AG09319 (cell line): ENCODE data around the gene GBX2.

Experiments used
- DNase-seq: peaks from one replicate; pipeline ENCODE4 v3.0.0-alpha.2; 2010; ENCODE audit warnings: low read depth; ENCODE audit errors: extremely low read depth
- TF ChIP-seq, protein P1 (sequence below): IDR thresholded peaks from 2 replicates; pipeline ENCODE4 v1.5.1; 2011; ENCODE audit warnings: low read depth, mild to moderate bottlenecking, inconsistent platforms, low read length, moderate library complexity

The GBX2 gene

DNA sequence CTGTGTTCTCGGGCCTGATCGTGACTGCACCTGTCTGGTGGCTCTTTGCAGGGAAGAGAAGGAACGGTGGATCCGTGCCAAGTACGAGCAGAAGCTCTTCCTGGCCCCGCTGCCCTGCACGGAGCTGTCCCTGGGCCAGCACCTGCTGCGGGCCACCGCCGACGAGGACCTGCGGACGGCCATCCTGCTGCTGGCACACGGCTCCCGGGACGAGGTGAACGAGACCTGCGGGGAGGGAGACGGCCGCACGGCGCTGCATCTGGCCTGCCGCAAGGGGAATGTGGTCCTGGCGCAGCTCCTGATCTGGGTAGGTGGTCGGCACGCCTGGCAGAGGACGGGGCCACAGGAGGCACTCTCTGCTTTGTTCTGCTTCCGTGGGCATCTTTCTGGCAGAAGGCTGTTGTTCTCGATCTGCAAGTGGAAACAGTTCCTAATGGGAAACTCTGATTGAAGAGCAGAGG lies 48.0 kb downstream of the GBX2 start:
- no peak for DNase-seq

DNA sequence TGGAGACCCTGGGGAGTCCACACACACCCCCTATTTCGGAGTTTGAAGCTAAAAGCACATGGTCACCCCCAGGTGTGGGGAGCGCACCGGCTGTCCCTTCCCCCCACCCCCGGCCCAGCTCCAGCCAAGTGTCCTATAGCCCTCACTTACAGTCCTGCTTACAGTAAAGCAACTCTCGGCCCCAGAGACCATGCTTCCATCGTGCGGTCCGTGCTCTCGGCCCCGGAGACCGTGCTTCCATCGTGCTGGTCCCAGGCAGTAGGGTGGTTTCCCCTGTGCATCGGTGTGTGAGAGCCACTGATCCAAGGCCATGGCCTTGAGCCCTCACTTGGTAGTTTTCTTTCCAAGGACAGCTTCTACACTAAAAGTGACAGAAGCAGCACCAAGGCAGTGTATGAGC lies 48.7 kb downstream of the GBX2 start:
- TF ChIP-seq, protein P1, sequence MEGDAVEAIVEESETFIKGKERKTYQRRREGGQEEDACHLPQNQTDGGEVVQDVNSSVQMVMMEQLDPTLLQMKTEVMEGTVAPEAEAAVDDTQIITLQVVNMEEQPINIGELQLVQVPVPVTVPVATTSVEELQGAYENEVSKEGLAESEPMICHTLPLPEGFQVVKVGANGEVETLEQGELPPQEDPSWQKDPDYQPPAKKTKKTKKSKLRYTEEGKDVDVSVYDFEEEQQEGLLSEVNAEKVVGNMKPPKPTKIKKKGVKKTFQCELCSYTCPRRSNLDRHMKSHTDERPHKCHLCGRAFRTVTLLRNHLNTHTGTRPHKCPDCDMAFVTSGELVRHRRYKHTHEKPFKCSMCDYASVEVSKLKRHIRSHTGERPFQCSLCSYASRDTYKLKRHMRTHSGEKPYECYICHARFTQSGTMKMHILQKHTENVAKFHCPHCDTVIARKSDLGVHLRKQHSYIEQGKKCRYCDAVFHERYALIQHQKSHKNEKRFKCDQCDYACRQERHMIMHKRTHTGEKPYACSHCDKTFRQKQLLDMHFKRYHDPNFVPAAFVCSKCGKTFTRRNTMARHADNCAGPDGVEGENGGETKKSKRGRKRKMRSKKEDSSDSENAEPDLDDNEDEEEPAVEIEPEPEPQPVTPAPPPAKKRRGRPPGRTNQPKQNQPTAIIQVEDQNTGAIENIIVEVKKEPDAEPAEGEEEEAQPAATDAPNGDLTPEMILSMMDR: no peak
- no peak for DNase-seq

More for the DNA sequence above, 48.0 kb downstream of the GBX2 start:
- TF ChIP-seq, protein P1: no peak

DNA sequence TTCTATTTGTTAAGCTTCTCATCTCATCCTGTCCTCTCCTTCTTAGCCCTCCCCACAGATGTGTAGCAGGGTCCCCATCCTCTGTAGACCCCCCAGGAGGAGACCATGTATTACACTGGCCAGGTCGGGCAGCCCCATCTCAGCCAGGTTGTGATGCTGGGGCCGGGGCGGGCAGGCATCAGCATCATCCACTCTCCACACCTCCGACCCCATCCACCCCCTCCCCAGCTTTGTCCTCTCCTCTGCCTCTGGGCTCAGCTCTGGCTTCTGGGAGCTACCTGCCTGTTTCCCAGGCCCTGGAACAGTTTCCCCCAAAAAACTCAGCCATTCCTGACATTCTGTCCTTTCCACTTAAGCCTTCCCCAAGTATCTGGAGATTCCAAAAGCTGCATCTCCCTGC lies 49.2 kb downstream of the GBX2 start:
- TF ChIP-seq, protein P1: no peak
- no peak for DNase-seq

DNA sequence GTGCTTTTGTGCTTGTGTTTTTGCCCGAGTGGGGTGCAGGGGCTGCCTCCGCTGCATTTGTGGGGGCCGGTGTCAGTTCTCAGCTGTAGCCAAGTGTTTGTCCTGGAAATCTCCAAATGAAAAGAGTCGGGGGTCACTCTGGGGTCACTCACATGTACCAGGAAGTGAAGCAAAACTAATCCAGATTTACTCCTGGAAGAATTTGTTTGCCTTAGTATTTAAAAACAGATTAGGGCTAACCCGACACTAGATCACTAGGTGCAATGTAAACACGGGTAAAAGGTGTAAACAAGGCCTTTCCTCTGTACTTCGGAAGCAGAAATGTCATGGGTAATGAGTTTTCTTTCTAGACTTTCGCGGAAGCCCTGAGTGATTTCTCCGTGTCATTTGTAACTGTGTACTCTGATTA lies 50.3 kb downstream of the GBX2 start:
- no peak for DNase-seq
- TF ChIP-seq, protein P1: no peak

DNA sequence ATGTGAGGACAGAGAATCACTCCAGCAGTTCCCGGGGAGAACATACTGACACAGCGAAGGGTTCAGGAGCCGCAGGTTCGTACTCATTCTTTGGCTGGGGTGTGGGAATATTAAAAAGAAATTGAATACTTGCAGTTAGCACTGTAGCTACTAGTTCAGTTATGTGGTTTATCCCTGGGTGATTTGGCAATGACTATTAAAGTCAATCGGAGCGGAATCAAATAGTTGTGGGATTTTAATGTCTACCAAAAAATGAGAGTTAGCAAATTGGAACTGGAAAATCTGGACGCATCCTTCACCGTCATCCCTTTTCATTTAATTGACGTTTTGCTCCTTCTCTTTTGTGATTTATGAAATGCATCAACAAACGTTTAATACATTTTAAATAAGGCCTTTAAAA lies 50.8 kb downstream of the GBX2 start:
- no peak for DNase-seq
- TF ChIP-seq, protein P1: no peak
